Endothelial cell of umbilical vein (primary cell): ENCODE data around the gene CNTFR. TPM values are rescaled to one million over a fixed set of nuclear protein-coding genes. Genes with fewer than 3 reads are reported as not detected.

Experiments
- BruUV-seq: library from RNA; stranded (reverse); fragments of 400-500 nt; replicated peaks from 2 replicates; lab custom pipeline; 2021; lab: Mats Ljungman, UMichigan
- CTCF ChIA-PET: fragments of 300-600, 350-600 bp; sonication (Branson Sonifier 250); formaldehyde crosslinking; loops from one replicate; lab custom pipeline; 2021; ENCODE audit warnings: antibody characterized with exemption, inconsistent platforms; lab: Charles Lee
- POLR2A ChIA-PET: fragments of 300-600, 350-600 bp; sonication (Branson Sonifier 250); formaldehyde crosslinking; loops from one replicate; lab custom pipeline; 2021; ENCODE audit warnings: antibody characterized with exemption, inconsistent platforms; lab: Charles Lee
- DNase-seq: peaks from one replicate; pipeline ENCODE4 v3.0.0-alpha.2; 2011; ENCODE audit warnings: low read depth, low spot score
- FAIRE-seq: peaks from 2 replicates; lab custom pipeline; 2011; peaks lifted over from hg19 to GRCh38; lab: Jason Lieb, UNC
- H2AFZ ChIP-seq: 2 replicates; pipeline ENCODE4 v1.6.0; 2012; ENCODE audit warnings: low read depth, low read length, control low read depth, inconsistent platforms
- H3K27ac ChIP-seq: 2 replicates; pipeline ENCODE4 v1.5.1; 2011; ENCODE audit warnings: low read depth, mild to moderate bottlenecking, control low read depth, low read length, moderate library complexity; ENCODE audit not compliant: insufficient read depth
- H3K27me3 ChIP-seq, 2 experiments: 2 replicates each; pipeline versions ENCODE4 v1.6.0 to v1.6.1; 2011; ENCODE audit warnings: low read length in 2 of 2, mixed read lengths in 1 of 2; ENCODE audit not compliant: control insufficient read depth in 2 of 2, insufficient read depth in 2 of 2
- H3K36me3 ChIP-seq, 2 experiments: 2 replicates in 1 of 2; 3 replicates in 1 of 2; pipeline ENCODE4 v1.5.1; 2011; ENCODE audit warnings: low read length in 2 of 2, mild to moderate bottlenecking in 1 of 2, moderate library complexity in 1 of 2; ENCODE audit not compliant: control insufficient read depth in 2 of 2, insufficient read depth in 2 of 2; ENCODE audit errors: extremely low read depth in 1 of 2
- H3K4me1 ChIP-seq: 3 replicates; pipeline ENCODE4 v1.5.1; 2011; ENCODE audit warnings: mild to moderate bottlenecking, low read length; ENCODE audit not compliant: control insufficient read depth, insufficient read depth; ENCODE audit errors: extremely low read depth
- H3K4me2 ChIP-seq: 2 replicates; pipeline ENCODE4 v1.6.1; 2011; ENCODE audit warnings: low read length, control low read depth, mixed read lengths; ENCODE audit not compliant: insufficient read depth
- H3K4me3 ChIP-seq, 3 experiments: fragments of 200-600 bp in 1 of 3; sonication (generic), shearing (Covaris generic) in 1 of 3; replicated peaks in 1 of 3; 2 replicates each; pipeline ENCODE4 v1.5.1; 2011 to 2016; ENCODE audit warnings: control low read depth in 3 of 3, low read length in 3 of 3, mild to moderate bottlenecking in 2 of 3, inconsistent platforms in 1 of 3, low read depth in 1 of 3, moderate library complexity in 1 of 3; ENCODE audit not compliant: insufficient read depth in 1 of 3
- H3K79me2 ChIP-seq: 2 replicates; pipeline ENCODE4 v1.6.0; 2012; ENCODE audit warnings: low read length, inconsistent platforms; ENCODE audit not compliant: control insufficient read depth, insufficient read depth
- H3K9ac ChIP-seq: replicated peaks from 2 replicates; pipeline ENCODE3; 2011; ENCODE audit warnings: low read length, control low read depth; ENCODE audit not compliant: insufficient read depth; ENCODE audit errors: extremely low read depth
- H3K9me1 ChIP-seq: replicated peaks from 3 replicates; pipeline ENCODE4 v1.6.0; 2011; ENCODE audit warnings: mild to moderate bottlenecking, low read length; ENCODE audit not compliant: control insufficient read depth, insufficient read depth; ENCODE audit errors: extremely low read depth
- H3K9me3 ChIP-seq: replicated peaks from 2 replicates; pipeline ENCODE4 v1.5.1; 2012; ENCODE audit warnings: low read length, inconsistent platforms; ENCODE audit not compliant: control insufficient read depth, insufficient read depth
- H4K20me1 ChIP-seq: replicated peaks from 2 replicates; pipeline ENCODE3; 2011; ENCODE audit warnings: mild to moderate bottlenecking, low read length; ENCODE audit not compliant: control insufficient read depth, insufficient read depth; ENCODE audit errors: extremely low read depth
- CTCF ChIP-seq, 2 donors: IDR thresholded peaks; 1 replicate in 1 of 2; 2 replicates in 1 of 2; pipeline ENCODE4 v1.5.1; 2011; ENCODE audit warnings: low read length in 2 of 2, mild to moderate bottlenecking in 2 of 2, moderate library complexity in 2 of 2, control low read depth in 1 of 2, inconsistent platforms in 1 of 2, low read depth in 1 of 2; ENCODE audit not compliant: insufficient read depth in 1 of 2; ENCODE audit errors: extremely low read depth in 1 of 2
- FOS ChIP-seq: IDR thresholded peaks from 2 replicates; pipeline ENCODE4 v1.6.1; 2011; ENCODE audit warnings: mild to moderate bottlenecking, low read length, moderate library complexity, borderline replicate concordance; ENCODE audit not compliant: insufficient read depth
- GATA2 ChIP-seq: IDR thresholded peaks from 2 replicates; pipeline ENCODE4 v1.7.0; 2011; ENCODE audit warnings: low read depth, mild to moderate bottlenecking, moderate library complexity, mixed read lengths, low read length; ENCODE audit not compliant: insufficient read length, insufficient read depth
- JUN ChIP-seq: IDR thresholded peaks from 2 replicates; pipeline ENCODE4 v1.6.1; 2011; ENCODE audit warnings: borderline replicate concordance, low read depth; ENCODE audit not compliant: insufficient read length, insufficient read depth
- MAX ChIP-seq: IDR thresholded peaks from 2 replicates; pipeline ENCODE4 v1.6.1; 2011; ENCODE audit not compliant: insufficient read depth, insufficient read length
- MYC ChIP-seq: IDR thresholded peaks from one replicate; pipeline ENCODE4 v1.6.1; 2011; ENCODE audit warnings: mild to moderate bottlenecking, low read depth, low read length
- POLR2A ChIP-seq: IDR thresholded peaks from 2 replicates; pipeline ENCODE4 v1.6.1; 2012; ENCODE audit warnings: low read depth, mild to moderate bottlenecking, control low read depth, low read length
- POLR2AphosphoS5 ChIP-seq: IDR thresholded peaks from 2 replicates; pipeline ENCODE4 v1.6.1; 2012; ENCODE audit warnings: low read depth, mild to moderate bottlenecking, control low read depth, low read length, moderate library complexity; ENCODE audit not compliant: insufficient read depth
- dilution Hi-C: fragments of 300-500 bp; cut with MboI; formaldehyde crosslinking; loops from one replicate; pipeline ENCODE4 v1.15.0; 2019; ENCODE audit warnings: low sequenced_read_pairs; ENCODE audit not compliant: extremely low pct_ligation_motif_present
- intact Hi-C: fragments of 100-400 bp; cut with micrococcal nuclease; formaldehyde crosslinking; loops from one replicate; pipeline ENCODE4 v1.10.0; 2022
- polyA plus RNA-seq, 4 experiments: library from polyadenylated mRNA; depleted of rRNA in 3 of 4; stranded (reverse) in 3 of 4; unstranded in 1 of 4; fragments of >200 nt; gene quantifications; 2 replicates each; pipeline versions ENCODE4 v1.2.1 to v1.2.3, GENCODE V29; 2011 to 2012; ENCODE audit warnings: missing spikeins in 1 of 4
- total RNA-seq: library from RNA; stranded (reverse); gene quantifications from 2 replicates; pipeline ENCODE4 v1.2.3, GENCODE V29; 2021

CNTFR gene
- total and polyA plus RNA-seq, 2 donors (not counting 3 experiments of a cell fraction or from before 2014, with no cell fraction given): not detected

DNA sequence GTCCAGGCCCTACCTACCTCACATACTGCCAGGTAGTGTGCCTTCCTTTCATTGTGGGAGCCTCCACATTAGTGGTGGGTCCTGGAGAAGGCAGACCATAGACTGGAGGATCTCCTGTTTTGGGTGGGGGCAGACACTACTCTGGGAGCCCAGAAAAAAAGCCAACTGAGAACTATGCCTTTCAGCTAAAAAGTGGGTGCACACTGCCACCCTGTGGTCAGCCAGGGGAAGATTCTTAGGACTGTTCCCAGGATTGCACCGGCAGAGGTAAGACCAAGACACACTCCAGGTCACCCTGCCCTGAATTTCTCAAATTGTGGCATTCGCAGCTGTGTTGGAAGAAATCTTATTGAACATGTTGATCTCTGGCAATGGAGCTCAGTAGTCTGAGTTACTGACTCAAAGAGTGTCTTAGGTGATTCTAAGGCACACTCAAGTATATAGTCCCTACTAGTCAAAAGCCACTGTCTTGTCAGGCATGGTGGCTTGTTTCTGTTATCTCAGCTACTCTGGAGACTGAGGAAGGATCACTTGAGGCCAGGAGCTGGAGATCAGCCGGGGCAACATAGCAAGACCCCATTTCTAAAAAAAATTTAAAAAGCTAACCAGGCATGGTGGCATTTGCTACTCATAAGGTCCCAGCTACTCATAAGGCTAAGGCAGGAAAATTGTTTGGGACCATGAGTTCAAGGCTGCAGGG lies 44.5 kb upstream of the CNTFR start:
- Histone ChIP-seq H3K27ac (no peak overlapping the region), H3K9me3 (no peaks in the 10 kb centered on the region), H3K4me2 (no peak overlapping the region), H4K20me1 (no peaks in the 10 kb centered on the region), H3K9ac (no peak overlapping the region), H3K4me1 (peaks cover 18% of the 10 kb centered on the region), H2AFZ (no peak overlapping the region), H3K79me2 (peaks cover 19% of the 10 kb centered on the region), H3K27me3 (peaks cover 21 to 23% of the 10 kb centered on the region in 2 experiments), H3K36me3 (peaks cover 0 to 2% of the 10 kb centered on the region in 2 experiments), H3K9me1 (no peaks in the 10 kb centered on the region), H3K4me3 (no peak overlapping the region)
- no TSS peak for BruUV-seq
- FAIRE-seq (peak; percentile 92), DNase-seq (peak; percentile 64)
- CTCF ChIA-PET: interaction anchor here (0.6 to 4.0 kb wide), 23 partner anchors 8 to 253 kb away, joined by 3 to 130 read pairs (median 6); partner anchors contain the start of genes CCL21, DCTN3, GALT and IL11RA
- TF ChIP-seq GATA2: no peak
- TF ChIP-seq MYC: no peak
- no peak for TF ChIP-seq JUN
- TF ChIP-seq CTCF (IDR thresholded peaks at IDR 0.05; ENCODE audit: extremely low read depth in 1 of 2, insufficient read depth in 1 of 2, low read depth in 1 of 2, low read length in 2 of 2): peak; percentile 78 to 83
- TF ChIP-seq POLR2AphosphoS5: no peak
- TF ChIP-seq MAX: no peak
- no peak for TF ChIP-seq FOS
- TF ChIP-seq POLR2A: no peak
- intact Hi-C loops (loop anchor here (1.0 kb wide), 2 partner anchors 22 to 86 kb away; partner anchors contain the start of gene RPP25L), dilution Hi-C loops (no loop called here)
- POLR2A ChIA-PET: no interaction called here
